ENCODE results near the gene MLLT11. TPM values are rescaled to one million over a fixed set of nuclear protein-coding genes. Genes with fewer than 3 reads are reported as not detected.

The MLLT11 gene
- 1.8 and 4.8 TPM in 2 replicates for total RNA-seq

GRCh38 chr1:151060007-151060656 lies at the start of gene MLLT11:
Gene MLLT11, plus strand, starts transcription at chr1:151060397. Its CDS starts 6,828 bp downstream, at chr1:151067225.

GRCh38 chr1:151036356-151036755 lies 23.8 kb upstream of the MLLT11 start, which contains the start of gene BNIPL:
Gene BNIPL, plus strand, starts transcription at chr1:151036586. Its CDS starts 140 bp downstream, at chr1:151036726.

GRCh38 chr1:151047591-151047924 lies 12.6 kb upstream of the MLLT11 start, which contains the start of gene C1orf56:
Gene C1orf56, plus strand, starts transcription at chr1:151047751. Its CDS starts 97 bp downstream, at chr1:151047848.

DNA sequence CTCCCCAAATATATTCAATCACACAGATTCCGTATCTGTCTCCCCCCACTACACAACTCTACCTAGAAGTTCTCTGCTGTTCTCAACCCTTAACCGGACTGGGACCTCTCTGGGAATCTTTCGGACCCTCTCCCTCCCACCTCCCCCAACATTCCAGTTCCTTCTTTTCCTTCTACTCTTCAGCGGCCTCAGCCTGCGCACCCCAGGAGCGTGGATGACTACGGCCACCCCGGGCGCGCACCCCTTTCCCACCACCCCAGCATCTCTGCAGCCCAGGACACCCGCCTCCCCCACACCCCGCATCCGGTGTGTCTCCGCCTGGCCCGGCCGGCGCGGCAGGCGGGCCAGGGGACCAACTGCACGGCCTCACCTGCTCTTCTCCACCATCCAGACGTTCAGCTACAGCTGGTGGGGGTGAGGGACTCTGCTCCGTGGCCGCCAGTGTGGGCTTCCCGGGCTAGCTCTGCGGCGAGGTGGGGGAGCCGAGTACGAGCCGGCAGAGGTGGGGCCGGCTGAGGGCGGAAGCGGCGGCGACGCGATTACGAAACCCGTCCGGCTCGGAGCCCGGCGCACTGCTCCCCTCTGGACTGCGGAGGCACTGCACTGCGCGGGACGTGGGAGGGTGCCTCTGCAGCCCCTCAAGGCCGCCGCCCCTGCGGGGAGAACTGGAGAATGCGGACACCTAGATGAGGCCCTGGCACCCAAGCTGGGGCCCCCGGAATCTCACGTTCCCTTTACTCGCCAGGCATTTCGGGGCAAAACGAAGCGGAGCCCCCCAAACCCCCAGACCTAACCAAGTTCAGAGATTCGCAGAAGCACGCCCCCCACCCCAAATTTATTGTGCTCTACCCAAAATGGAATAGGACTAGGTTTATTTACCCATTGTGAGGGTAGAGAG lies 839 bp upstream of the MLLT11 start, which contains the start of gene CDC42SE1:
Gene CDC42SE1 (minus strand): TSS at position 514 of the 898 bp plus-strand sequence. CDS start 3,892 bp downstream, outside the sequence.

DNA sequence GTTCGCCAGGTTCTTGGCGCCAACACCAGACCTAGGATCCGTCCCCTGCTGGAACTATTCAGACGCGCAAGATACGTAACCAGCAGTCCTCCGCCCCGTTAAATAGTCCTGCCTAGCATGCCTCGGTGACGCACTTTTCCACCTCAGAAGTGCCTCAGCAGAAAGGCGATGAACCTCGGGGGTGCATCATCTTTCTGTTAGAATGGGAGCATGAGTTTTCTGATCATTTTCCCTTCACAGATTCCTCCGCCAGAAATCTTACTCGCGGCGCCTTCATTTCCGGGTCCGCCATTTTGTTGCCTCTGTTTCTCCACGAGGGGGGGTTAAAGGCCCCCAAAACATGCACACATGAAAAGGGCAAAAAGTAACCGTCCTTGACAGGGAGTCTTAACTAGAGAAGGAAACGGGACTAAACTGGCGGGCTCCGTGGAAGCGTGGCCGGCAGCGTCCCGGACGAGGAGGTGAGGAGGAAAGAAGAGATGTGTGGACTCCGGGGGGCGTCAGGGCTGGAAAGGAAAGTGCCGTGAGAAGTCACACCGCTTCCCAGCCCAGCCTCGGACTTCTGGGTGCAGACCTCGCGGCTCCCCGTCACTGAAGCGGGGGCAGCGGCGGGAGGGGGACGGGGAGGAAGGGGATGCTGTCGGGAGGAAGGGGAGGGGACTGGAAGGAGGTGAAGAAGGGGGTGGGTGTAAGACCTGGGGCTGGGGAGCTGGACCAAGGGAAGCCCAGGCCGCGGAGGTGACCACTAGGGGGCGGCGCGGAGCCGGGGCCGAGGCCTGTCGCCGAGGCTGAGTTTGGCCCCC lies 10.5 kb downstream of the MLLT11 start, which contains the start of gene GABPB2:
Gene GABPB2 (plus strand): TSS at position 288 of the 803 bp plus-strand sequence. CDS start 17,429 bp downstream, outside the sequence.

Other genes starting within 250 kb of the MLLT11 start
- gene ARNT, start 183.8 kb upstream of the MLLT11 start, total RNA-seq: 16.7 and 26.8 TPM in 2 replicates
- gene CTXND2, start 173.3 kb upstream of the MLLT11 start, total RNA-seq: not detected in 2 replicates
- gene SETDB1, start 134.0 kb upstream of the MLLT11 start, total RNA-seq: 34.0 and 35.1 TPM in 2 replicates
- gene CERS2, start 85.6 kb upstream of the MLLT11 start, total RNA-seq: 65.1 and 87.3 TPM in 2 replicates
- gene ANXA9, start 78.1 kb upstream of the MLLT11 start, total RNA-seq: not detected in 2 replicates
- 5.7 and 10.5 TPM in 2 replicates for gene MINDY1, start 53.5 kb upstream of the MLLT11 start, total RNA-seq
- gene PRUNE1, start 51.9 kb upstream of the MLLT11 start, total RNA-seq: 3.1 and 5.5 TPM in 2 replicates
- under 0.01 and 0.09 TPM in 2 replicates for gene BNIPL, start 23.8 kb upstream of the MLLT11 start, total RNA-seq
- gene C1orf56, start 12.6 kb upstream of the MLLT11 start, total RNA-seq: 0.81 and 1.3 TPM in 2 replicates
- 56.3 and 58.8 TPM in 2 replicates for gene CDC42SE1, start 775 bp upstream of the MLLT11 start, total RNA-seq
- gene GABPB2, start 10.4 kb downstream of the MLLT11 start, total RNA-seq: 6.6 and 8.6 TPM in 2 replicates
- 8.9 and 11.3 TPM in 2 replicates for gene SEMA6C, start 86.2 kb downstream of the MLLT11 start, total RNA-seq
- not detected in 2 replicates for gene TNFAIP8L2, start 96.3 kb downstream of the MLLT11 start, total RNA-seq
- 2.9 and 4.8 TPM in 2 replicates for gene LYSMD1, start 105.5 kb downstream of the MLLT11 start, total RNA-seq
- gene SCNM1, start 105.7 kb downstream of the MLLT11 start, total RNA-seq: 20.8 and 21.0 TPM in 2 replicates
- 0.28 and 0.36 TPM in 2 replicates for gene TMOD4, start 115.6 kb downstream of the MLLT11 start, total RNA-seq
- 56.9 and 58.1 TPM in 2 replicates for gene VPS72, start 129.8 kb downstream of the MLLT11 start, total RNA-seq
- 37.8 and 48.8 TPM in 2 replicates for gene PIP5K1A, start 138.2 kb downstream of the MLLT11 start, total RNA-seq
- 296 and 298 TPM in 2 replicates for gene PSMD4, start 194.3 kb downstream of the MLLT11 start, total RNA-seq
- 6.8 and 8.2 TPM in 2 replicates for gene ZNF687, start 221.9 kb downstream of the MLLT11 start, total RNA-seq

Measured in endothelial cell of coronary artery (primary cell).